Stimulated activated naive CD8-positive, alpha-beta T cell treated with anti-CD3 and anti-CD28 coated beads, Interleukin-15, Interleukin-2, amounts not matched to agents 100 ng/mL and 50 ng/mL, for 24 hours (primary cell): ENCODE measurements around the gene ISOC1.
A peak's percentile ranks its signal among the peaks of the same experiment; 100 is the strongest.

Experiments used
- H3K27ac Mint-ChIP-seq: one replicate; pipeline ENCODE4 v1.8.0; 2021; ENCODE audit warnings: mild to moderate bottlenecking, mixed read lengths
- H3K27me3 Mint-ChIP-seq: one replicate; pipeline ENCODE4 v1.8.0; 2021; ENCODE audit warnings: mixed read lengths
- H3K36me3 Mint-ChIP-seq: one replicate; pipeline ENCODE4 v1.8.0; 2021; ENCODE audit warnings: low read depth, mixed read lengths
- H3K4me1 Mint-ChIP-seq: one replicate; pipeline ENCODE4 v1.8.0; 2021; ENCODE audit warnings: low read depth, mixed read lengths
- H3K4me3 Mint-ChIP-seq: one replicate; pipeline ENCODE4 v1.8.0; 2021; ENCODE audit warnings: mild to moderate bottlenecking, mixed read lengths
- H3K9me3 Mint-ChIP-seq: one replicate; pipeline ENCODE4 v1.8.0; 2021; ENCODE audit warnings: mixed read lengths

ISOC1 gene

GRCh38 chr5:129107637-129108036 lies 13.1 kb downstream of the ISOC1 start:
- Mint-ChIP-seq H3K36me3 (peaks cover 51% of the 10 kb centered on the region), H3K27me3 (no peaks in the 10 kb centered on the region), H3K4me1 (no peaks in the 10 kb centered on the region), H3K27ac (no peak overlapping the region), H3K4me3 (no peak overlapping the region), H3K9me3 (no peaks in the 10 kb centered on the region)

DNA sequence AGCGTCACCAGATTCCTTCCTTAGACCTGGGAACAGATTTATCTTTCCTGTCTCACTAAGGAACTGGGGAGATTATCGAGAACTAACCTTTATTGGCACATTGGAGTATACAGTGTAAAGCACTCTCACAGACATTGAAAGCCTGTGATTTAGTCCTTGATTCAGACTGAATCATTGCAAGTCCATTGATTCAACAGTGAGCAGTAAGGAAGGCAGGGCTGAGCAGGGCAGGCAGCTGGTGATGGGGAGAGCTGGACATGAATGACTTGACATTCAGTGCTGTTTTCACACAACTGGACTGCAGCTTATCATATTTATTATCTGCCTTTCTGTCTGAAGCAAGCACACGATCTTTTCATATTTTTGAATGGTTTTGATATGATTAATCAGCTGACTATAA lies 16.2 kb downstream of the ISOC1 start:
- H3K4me1 Mint-ChIP-seq, result peaks cover 3% of the 10 kb centered on the region
- no peaks in the 10 kb centered on the region for H3K9me3 Mint-ChIP-seq
- H3K27ac Mint-ChIP-seq, result no peak overlapping the region
- H3K36me3 Mint-ChIP-seq, result peaks cover 61% of the 10 kb centered on the region
- no peak overlapping the region for H3K4me3 Mint-ChIP-seq
- no peaks in the 10 kb centered on the region for H3K27me3 Mint-ChIP-seq

- Mint-ChIP-seq H3K9me3 (no peaks in the 10 kb centered on the region), H3K27me3 (no peaks in the 10 kb centered on the region), H3K4me1 (peaks cover 3% of the 10 kb centered on the region), H3K4me3 (no peak overlapping the region), H3K27ac (no peak overlapping the region), H3K36me3 (peaks cover 55% of the 10 kb centered on the region)
Observed at GRCh38 chr5:129111351-129111750, 16.8 kb downstream of the ISOC1 start.

DNA sequence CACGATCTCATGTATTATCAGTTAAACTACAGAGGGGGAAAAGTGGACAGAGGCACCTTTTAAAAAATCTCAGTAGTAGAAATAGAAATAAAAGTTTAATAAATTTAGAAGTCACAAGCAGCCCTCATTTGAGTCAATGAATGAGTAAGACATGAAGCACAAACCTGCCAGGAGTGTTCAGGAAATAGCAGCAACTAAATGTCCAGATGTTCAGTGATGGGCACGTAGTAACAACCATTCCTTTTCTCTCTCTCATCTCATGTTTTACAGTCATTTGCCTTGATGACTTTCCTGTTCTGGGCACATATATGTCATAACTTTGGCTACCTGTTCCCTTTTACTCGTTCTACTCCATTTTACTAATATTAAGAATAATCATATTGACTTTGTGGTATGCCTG lies 17.7 kb downstream of the ISOC1 start:
- H3K36me3 Mint-ChIP-seq, result peaks cover 47% of the 10 kb centered on the region
- no peak overlapping the region for H3K4me3 Mint-ChIP-seq
- H3K27ac Mint-ChIP-seq, result no peak overlapping the region
- no peaks in the 10 kb centered on the region for H3K9me3 Mint-ChIP-seq
- H3K4me1 Mint-ChIP-seq, result peaks cover 3% of the 10 kb centered on the region
- no peaks in the 10 kb centered on the region for H3K27me3 Mint-ChIP-seq

- Mint-ChIP-seq H3K9me3 (no peaks in the 10 kb centered on the region), H3K4me1 (peaks cover 3% of the 10 kb centered on the region), H3K27me3 (no peaks in the 10 kb centered on the region), H3K4me3 (no peak overlapping the region), H3K27ac (no peak overlapping the region), H3K36me3 (peaks cover 41% of the 10 kb centered on the region)
Observed at GRCh38 chr5:129113867-129114266, 19.3 kb downstream of the ISOC1 start.

DNA sequence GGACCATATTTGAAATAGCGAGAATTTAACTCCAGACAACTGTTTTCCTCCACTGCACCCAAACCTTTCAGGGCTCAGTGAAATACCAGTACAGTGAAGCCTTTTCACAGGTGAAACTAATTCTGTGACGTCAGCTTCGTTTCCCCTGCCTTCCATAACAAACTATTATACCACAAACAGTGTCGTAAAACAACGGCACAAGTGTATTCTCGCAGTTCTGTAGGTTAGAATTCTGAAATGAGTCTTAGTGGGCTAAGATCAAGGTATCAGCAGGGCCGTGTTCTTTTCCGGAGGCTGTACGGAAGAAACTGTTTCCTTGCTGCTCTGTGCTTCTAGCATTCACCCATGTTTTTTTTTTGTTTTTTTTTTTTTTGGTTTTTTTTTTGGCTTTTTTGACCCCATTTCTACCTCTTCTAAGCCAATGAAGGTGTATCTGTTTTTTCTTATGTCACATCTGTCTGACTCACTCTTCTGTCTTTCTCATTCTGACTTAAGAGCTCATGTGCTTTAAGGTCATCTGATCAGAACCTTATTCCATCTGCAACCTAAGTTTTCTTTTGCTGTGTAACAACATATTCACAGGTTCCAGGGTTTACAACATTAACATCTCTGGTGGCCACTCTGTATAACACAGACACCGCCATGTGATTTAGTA lies 20.1 kb downstream of the ISOC1 start:
- H3K27ac Mint-ChIP-seq, result no peak overlapping the region
- no peaks in the 10 kb centered on the region for H3K9me3 Mint-ChIP-seq
- no peaks in the 10 kb centered on the region for H3K27me3 Mint-ChIP-seq
- H3K36me3 Mint-ChIP-seq, result peaks cover 34% of the 10 kb centered on the region
- peaks cover 3% of the 10 kb centered on the region for H3K4me1 Mint-ChIP-seq
- no peak overlapping the region for H3K4me3 Mint-ChIP-seq

GRCh38 chr5:129115680-129116079 lies 21.1 kb downstream of the ISOC1 start:
- Mint-ChIP-seq H3K9me3 (no peaks in the 10 kb centered on the region), H3K4me1 (peaks cover 3% of the 10 kb centered on the region), H3K27ac (no peak overlapping the region), H3K4me3 (no peak overlapping the region), H3K27me3 (no peaks in the 10 kb centered on the region), H3K36me3 (peaks cover 31% of the 10 kb centered on the region)

DNA sequence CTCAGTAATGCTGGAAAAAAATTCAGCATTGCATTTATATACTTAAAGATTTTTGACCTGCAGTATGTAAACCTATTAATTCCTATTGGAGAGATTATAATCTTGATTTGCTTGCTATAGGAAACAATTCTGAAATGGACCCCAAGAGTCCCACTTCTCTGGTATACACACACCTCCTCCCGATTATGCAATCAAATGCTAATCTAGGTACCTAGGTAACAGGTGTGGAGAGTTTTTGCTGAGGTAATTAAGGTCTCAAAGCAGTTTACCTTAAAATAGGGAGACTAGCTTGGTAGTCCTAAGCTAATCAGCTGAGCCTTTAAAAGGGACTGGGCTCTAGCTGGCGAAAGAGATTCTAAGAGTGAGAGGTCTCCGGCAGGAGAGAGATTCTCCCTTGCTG lies 22.2 kb downstream of the ISOC1 start:
- Mint-ChIP-seq H3K4me3 (no peak overlapping the region), H3K36me3 (peaks cover 22% of the 10 kb centered on the region), H3K4me1 (peaks cover 3% of the 10 kb centered on the region), H3K9me3 (no peaks in the 10 kb centered on the region), H3K27ac (no peak overlapping the region), H3K27me3 (no peaks in the 10 kb centered on the region)

DNA sequence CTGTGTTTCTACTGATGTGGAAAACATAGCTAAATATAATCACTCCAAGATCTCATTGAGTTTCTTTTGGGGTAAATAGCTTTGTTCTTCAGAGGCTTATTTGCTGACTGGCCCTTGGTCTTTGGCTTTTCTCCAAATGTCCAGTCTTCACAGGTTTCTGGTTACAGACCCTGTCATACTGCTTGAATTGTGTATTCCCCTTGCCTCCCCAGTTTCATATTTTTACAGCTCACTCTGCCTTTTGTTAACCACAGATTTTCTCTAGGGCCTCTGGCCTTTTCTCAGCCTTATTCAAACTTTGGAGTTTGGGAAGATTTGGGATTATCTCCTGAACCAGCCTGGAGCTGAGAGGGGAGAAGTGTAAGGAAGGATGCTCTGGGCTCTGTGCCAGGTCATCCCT lies 23.9 kb downstream of the ISOC1 start:
- Mint-ChIP-seq H3K4me3 (no peak overlapping the region), H3K4me1 (peaks cover 3% of the 10 kb centered on the region), H3K36me3 (peaks cover 13% of the 10 kb centered on the region), H3K27ac (no peak overlapping the region), H3K27me3 (no peaks in the 10 kb centered on the region), H3K9me3 (no peaks in the 10 kb centered on the region)

- peaks cover 10% of the 10 kb centered on the region for H3K36me3 Mint-ChIP-seq
- H3K27ac Mint-ChIP-seq, result no peak overlapping the region
- no peak overlapping the region for H3K4me3 Mint-ChIP-seq
- H3K9me3 Mint-ChIP-seq, result no peaks in the 10 kb centered on the region
- H3K4me1 Mint-ChIP-seq, result peaks cover 3% of the 10 kb centered on the region
- no peaks in the 10 kb centered on the region for H3K27me3 Mint-ChIP-seq
Observed at GRCh38 chr5:129118826-129119225, 24.3 kb downstream of the ISOC1 start.

DNA sequence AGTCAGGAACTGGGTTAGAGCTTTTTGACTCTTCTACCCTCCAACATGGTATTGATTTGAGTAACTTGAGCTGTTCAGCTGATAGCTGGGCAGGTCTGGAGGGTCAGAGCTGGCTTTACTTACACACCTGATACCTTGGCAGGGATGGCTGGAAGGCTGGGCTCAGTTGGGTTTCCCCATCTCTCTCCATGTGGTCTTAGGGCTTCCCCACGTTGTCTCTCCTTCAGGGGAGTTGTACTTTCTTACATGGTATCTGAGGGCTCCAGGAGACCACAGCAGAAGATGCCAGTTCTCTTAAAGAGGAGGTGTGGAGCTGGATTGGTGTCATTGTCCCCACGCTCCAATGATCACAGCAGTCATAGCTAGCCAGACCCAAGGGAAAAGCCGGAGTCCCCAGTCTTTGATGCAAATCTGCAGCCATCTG lies 25.6 kb downstream of the ISOC1 start:
- Mint-ChIP-seq H3K27me3 (no peaks in the 10 kb centered on the region), H3K9me3 (no peaks in the 10 kb centered on the region), H3K36me3 (peaks cover 6% of the 10 kb centered on the region), H3K4me1 (no peaks in the 10 kb centered on the region), H3K27ac (no peak overlapping the region), H3K4me3 (no peak overlapping the region)

DNA sequence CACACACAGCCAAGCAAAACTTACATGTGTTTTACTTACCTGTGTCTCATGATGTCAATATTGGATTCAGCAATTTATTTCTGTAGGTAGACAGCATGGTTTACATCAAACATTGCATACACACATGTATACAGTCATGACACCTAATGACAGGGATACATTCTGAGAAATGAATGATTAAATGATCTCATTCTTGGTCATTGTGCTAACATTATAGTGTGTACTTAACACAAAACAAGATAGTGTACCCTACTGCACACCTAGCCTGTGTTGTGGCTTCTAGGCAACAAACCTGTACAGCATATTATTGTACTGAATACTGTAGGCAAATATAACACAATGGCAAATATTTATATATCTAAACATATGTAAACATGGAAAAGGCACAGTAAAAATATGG lies 28.0 kb downstream of the ISOC1 start:
- peaks cover 11% of the 10 kb centered on the region for H3K4me1 Mint-ChIP-seq
- H3K4me3 Mint-ChIP-seq, result no peak overlapping the region
- no peaks in the 10 kb centered on the region for H3K9me3 Mint-ChIP-seq
- H3K27ac Mint-ChIP-seq, result no peak overlapping the region
- H3K27me3 Mint-ChIP-seq, result no peaks in the 10 kb centered on the region
- H3K36me3 Mint-ChIP-seq, result no peaks in the 10 kb centered on the region

- Mint-ChIP-seq H3K4me3 (no peak overlapping the region), H3K4me1 (peaks cover 11% of the 10 kb centered on the region), H3K9me3 (no peaks in the 10 kb centered on the region), H3K27ac (no peak overlapping the region), H3K27me3 (no peaks in the 10 kb centered on the region), H3K36me3 (no peaks in the 10 kb centered on the region)
Observed at GRCh38 chr5:129124608-129125007, 30.1 kb downstream of the ISOC1 start.

- Mint-ChIP-seq H3K4me3 (peak overlapping the region; percentile 33), H3K9me3 (no peaks in the 10 kb centered on the region), H3K4me1 (peaks cover 11% of the 10 kb centered on the region), H3K27ac (peak overlapping the region; percentile 50), H3K27me3 (peaks cover 4% of the 10 kb centered on the region), H3K36me3 (no peaks in the 10 kb centered on the region)
Observed at GRCh38 chr5:129125819-129126218, 31.3 kb downstream of the ISOC1 start.

DNA sequence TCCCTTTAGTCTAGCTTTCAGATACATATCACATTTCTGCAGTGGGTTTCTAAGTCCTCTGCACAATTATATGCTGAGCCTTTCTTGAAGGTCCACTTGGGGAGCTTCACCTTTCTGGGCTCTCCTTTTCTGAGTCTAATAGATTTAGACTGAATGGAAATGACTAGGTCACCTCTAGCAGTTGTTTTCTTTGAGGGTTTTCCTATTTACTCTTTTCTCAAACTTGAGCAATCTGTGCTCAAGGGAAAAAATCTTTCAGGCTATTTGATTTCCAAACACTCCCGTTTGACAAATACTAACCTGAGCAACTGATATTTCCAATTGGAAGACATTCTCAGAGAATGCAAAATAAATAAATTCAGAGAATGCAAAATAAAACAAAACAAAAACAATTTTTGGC lies 39.0 kb downstream of the ISOC1 start:
- no peak overlapping the region for H3K27ac Mint-ChIP-seq

DNA sequence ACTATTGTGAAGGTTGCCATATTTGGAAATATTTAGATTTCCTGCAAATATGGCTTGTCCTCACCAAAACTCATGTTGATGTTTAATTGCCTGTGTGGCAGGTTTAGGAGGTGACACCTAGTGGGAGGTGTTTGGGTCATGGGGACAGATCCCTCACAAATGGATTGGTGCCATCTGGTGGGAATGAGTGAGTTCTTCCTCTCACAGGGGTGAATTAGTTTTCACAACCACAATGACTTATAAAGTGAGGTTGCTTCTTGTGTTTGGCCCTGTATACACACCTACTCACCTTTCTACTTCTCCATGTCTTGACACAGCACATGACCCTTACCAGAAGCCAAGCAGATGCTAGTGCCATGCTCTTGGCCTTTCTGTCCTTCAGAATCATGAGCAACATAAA lies 41.1 kb downstream of the ISOC1 start:
- Mint-ChIP-seq H3K4me3 (no peak overlapping the region), H3K9me3 (no peaks in the 10 kb centered on the region), H3K4me1 (no peaks in the 10 kb centered on the region)

More for the DNA sequence above, 39.0 kb downstream of the ISOC1 start:
- no peaks in the 10 kb centered on the region for H3K9me3 Mint-ChIP-seq
- no peaks in the 10 kb centered on the region for H3K36me3 Mint-ChIP-seq
- H3K27me3 Mint-ChIP-seq, result peaks cover 5% of the 10 kb centered on the region
- H3K4me3 Mint-ChIP-seq, result no peak overlapping the region
- H3K4me1 Mint-ChIP-seq, result no peaks in the 10 kb centered on the region

More for the DNA sequence above, 41.1 kb downstream of the ISOC1 start:
- Mint-ChIP-seq H3K36me3 (no peaks in the 10 kb centered on the region), H3K27ac (no peak overlapping the region), H3K27me3 (peaks cover 3% of the 10 kb centered on the region)
